Measurements from ENCODE around the gene KRTAP6-2.

KRTAP6-2 gene

DNA sequence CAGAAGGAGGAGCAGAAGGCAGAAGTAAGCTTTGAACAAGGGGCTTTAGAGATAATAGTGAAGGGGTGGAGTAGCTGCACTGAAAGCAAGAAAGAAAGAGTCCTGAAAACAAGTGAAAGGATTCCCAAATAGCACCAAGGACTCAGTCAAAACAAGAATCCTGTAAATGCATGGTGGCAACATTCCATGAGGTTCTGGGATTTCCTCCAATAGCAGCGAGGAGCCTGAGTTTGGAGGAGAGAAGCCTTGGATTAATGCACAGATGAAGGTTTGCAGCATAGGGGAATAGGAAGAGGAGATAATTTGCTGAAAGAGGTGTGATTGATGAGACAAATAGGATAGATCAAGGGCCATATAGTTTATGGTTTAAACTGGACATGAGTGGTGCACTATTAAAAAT, 19.4 kb downstream of the KRTAP6-2 start:
- TF ChIP-seq, protein P1, sequence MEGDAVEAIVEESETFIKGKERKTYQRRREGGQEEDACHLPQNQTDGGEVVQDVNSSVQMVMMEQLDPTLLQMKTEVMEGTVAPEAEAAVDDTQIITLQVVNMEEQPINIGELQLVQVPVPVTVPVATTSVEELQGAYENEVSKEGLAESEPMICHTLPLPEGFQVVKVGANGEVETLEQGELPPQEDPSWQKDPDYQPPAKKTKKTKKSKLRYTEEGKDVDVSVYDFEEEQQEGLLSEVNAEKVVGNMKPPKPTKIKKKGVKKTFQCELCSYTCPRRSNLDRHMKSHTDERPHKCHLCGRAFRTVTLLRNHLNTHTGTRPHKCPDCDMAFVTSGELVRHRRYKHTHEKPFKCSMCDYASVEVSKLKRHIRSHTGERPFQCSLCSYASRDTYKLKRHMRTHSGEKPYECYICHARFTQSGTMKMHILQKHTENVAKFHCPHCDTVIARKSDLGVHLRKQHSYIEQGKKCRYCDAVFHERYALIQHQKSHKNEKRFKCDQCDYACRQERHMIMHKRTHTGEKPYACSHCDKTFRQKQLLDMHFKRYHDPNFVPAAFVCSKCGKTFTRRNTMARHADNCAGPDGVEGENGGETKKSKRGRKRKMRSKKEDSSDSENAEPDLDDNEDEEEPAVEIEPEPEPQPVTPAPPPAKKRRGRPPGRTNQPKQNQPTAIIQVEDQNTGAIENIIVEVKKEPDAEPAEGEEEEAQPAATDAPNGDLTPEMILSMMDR (IDR thresholded peaks at IDR 0.05; ENCODE audit: control insufficient read depth, extremely low read depth, insufficient read depth): no peak
- DNase-seq (ENCODE audit: low read depth): no peak

DNA sequence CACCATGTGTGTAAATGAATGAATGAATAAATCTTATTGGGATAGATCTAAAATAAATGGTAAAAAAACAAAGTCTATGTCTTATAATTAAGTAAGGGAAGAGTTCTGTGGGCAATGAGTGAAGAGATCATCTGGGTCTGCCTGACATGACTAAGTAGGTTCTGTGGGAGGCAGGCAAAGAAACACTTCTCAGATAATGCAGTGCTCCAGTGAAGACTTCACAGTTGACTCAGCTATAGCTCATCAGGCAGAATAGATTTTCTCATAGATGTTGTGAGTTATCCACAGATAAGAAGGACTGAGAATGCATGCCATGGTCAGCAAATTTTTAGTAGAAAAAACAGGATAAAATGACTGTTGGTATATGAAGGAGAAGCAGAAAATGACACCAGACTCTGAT, 20.9 kb downstream of the KRTAP6-2 start:
- no peak for DNase-seq (ENCODE audit: low read depth)
- TF ChIP-seq, protein P1 (IDR thresholded peaks at IDR 0.05; ENCODE audit: control insufficient read depth, extremely low read depth, insufficient read depth): no peak
- H3K4me3 ChIP-seq (ENCODE audit: low read depth, low read length): no peak overlapping the region

More for the DNA sequence above, 19.4 kb downstream of the KRTAP6-2 start:
- H3K4me3 ChIP-seq (ENCODE audit: low read depth, low read length): no peak overlapping the region

DNA sequence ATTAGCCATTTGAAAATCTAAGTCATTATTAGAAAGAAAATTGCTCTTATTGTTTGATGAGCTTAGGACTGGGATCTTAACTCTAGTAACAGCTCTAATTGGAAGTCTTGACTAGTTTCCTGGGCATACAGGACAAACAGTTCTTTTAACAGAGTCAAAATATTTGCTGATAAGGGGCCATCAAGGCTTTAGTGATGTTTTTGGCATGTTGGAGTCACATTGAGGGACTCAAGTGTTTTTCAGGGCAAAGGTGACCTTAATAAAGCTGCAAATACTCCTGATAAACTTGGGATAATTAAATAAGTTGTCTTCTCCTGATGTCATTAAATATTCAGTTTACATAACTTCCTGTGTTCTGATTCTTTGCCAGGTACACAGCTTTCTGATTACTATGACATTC, 31.1 kb downstream of the KRTAP6-2 start:
- H3K4me3 ChIP-seq (ENCODE audit: low read depth, low read length): no peak overlapping the region
- TF ChIP-seq, protein P1 (IDR thresholded peaks at IDR 0.05; ENCODE audit: control insufficient read depth, extremely low read depth, insufficient read depth): no peak
- DNase-seq (ENCODE audit: low read depth): peak; percentile 52

DNA sequence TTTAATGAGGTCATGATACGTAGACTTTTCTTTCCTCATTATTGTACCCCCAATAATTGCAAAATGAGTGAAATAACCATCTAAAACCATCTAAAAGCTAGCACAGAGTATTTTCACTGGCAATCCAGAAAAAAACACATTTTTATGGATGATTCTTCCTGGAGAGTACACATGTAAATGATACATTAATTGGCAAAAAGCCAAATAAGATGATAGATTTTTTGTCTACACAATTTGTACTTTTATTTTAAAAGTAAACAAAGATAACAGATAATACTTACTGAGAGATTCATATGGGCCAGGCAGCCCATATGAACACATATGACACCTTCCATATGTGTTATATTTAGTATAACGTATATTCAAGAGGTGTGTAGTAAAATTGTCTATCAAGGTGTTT, 35.1 kb downstream of the KRTAP6-2 start:
- H3K4me3 ChIP-seq (ENCODE audit: low read depth, low read length): no peak overlapping the region
- TF ChIP-seq, protein P1 (IDR thresholded peaks at IDR 0.05; ENCODE audit: control insufficient read depth, extremely low read depth, insufficient read depth): no peak
- DNase-seq (ENCODE audit: low read depth): no peak

DNA sequence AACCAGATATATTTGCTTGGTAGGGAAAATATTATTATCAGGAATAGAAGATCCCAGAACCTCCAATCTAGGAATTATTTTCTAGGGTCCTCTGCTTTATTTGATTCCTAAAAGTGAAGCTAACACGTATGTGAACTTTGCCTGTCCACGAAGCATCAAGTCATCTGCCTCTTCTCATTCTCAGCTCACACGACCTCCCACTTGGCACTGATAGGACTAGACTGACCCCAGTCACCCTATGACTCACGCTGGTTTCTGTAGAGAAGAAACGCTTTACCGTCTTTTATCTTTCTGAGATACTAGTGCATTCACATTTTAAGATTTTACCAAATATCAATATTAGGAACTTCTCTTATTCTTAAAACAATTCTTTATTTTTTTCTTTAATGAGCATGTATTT, 35.6 kb downstream of the KRTAP6-2 start:
- TF ChIP-seq, protein P1 (IDR thresholded peaks at IDR 0.05; ENCODE audit: control insufficient read depth, extremely low read depth, insufficient read depth): no peak
- no peak for DNase-seq (ENCODE audit: low read depth)
- no peak overlapping the region for H3K4me3 ChIP-seq (ENCODE audit: low read depth, low read length)

DNA sequence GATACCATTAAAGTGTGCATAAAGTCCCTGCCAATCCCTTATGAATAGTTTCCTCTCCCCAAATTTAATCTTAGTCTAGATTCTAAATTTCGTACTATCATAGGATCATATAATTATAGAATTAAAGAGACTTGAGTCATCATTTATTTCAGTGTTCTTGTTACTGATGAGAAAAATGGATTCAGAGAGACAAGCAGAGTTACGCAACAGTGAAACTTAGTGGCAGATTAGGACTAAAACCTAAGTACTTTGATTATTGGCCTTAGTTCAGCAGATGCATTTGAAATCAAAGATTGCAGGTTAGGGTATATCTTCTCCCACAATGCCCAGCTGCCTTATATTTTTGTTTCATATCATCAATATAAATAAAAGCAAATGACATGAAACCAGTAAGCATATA, 36.7 kb downstream of the KRTAP6-2 start:
- H3K4me3 ChIP-seq (ENCODE audit: low read depth, low read length): no peak overlapping the region
- DNase-seq (ENCODE audit: low read depth): no peak
- TF ChIP-seq, protein P1 (IDR thresholded peaks at IDR 0.05; ENCODE audit: control insufficient read depth, extremely low read depth, insufficient read depth): no peak

DNA sequence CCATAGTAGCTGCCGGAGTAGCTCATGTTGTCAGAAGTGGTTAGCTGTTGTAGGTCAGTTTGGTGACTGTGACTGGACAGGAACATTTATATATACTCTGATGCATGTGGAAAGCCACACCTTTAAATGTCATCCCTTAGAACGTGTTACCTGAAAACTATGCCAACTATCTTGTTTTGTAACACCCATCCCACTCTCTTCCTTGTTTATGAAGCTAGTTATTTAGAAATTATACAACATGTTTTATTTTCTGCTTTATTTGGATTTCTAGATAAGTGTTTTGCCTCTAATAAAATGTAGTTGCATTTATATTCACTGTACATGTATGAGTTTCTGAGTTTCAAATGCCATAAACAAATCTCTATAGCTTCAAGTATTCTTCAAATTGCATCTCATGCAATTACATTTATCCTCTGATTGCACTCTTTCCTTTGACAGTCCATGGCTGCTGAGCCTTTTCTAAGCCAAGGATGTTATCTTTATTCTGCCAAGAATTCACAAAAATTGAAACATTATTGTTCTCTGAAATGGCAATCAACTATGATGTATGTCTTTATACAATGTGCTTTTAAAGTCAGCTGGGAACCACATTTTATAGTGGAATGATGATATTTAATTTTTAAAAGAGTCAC, 37.3 kb downstream of the KRTAP6-2 start, which contains the start of gene KRTAP19-7:
TSS of gene KRTAP19-7 (minus strand) at position 51 of the 632 bp plus-strand sequence. CDS start at position 26, 25 bp downstream.
- no peak within 1 kb of the TSS for H3K4me3 ChIP-seq (ENCODE audit: low read depth, low read length)
- no peak for DNase-seq (ENCODE audit: low read depth)
- TF ChIP-seq, protein P1 (IDR thresholded peaks at IDR 0.05; ENCODE audit: control insufficient read depth, extremely low read depth, insufficient read depth): no peak
